ENCODE results near the gene GPC6.

- TF ChIP-seq, protein P1, sequence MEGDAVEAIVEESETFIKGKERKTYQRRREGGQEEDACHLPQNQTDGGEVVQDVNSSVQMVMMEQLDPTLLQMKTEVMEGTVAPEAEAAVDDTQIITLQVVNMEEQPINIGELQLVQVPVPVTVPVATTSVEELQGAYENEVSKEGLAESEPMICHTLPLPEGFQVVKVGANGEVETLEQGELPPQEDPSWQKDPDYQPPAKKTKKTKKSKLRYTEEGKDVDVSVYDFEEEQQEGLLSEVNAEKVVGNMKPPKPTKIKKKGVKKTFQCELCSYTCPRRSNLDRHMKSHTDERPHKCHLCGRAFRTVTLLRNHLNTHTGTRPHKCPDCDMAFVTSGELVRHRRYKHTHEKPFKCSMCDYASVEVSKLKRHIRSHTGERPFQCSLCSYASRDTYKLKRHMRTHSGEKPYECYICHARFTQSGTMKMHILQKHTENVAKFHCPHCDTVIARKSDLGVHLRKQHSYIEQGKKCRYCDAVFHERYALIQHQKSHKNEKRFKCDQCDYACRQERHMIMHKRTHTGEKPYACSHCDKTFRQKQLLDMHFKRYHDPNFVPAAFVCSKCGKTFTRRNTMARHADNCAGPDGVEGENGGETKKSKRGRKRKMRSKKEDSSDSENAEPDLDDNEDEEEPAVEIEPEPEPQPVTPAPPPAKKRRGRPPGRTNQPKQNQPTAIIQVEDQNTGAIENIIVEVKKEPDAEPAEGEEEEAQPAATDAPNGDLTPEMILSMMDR (IDR thresholded peaks at IDR 0.05; ENCODE audit: low read length): no peak
- TF ChIP-seq EZH2 (optimal IDR thresholded peaks at IDR 0.05; ENCODE audit: low read depth, low read length) (no peak), EZH2phosphoT487 (IDR thresholded peaks at IDR 0.05; ENCODE audit: low read length) (no peak)
Measured at GRCh38 chr13:93409001-93409400, 182.4 kb downstream of the GPC6 start.
